HCT116 (cell line): ENCODE results near the gene HOMER2. TPM values are rescaled to one million over a fixed set of nuclear protein-coding genes. Genes with fewer than 3 reads are reported as not detected.
"Not testable (repeated sequence)": the region's sequence is repeated elsewhere in the genome, so short reads cannot be mapped to it uniquely, and the experiment has no call there.

ENCODE experiments used
- ATAC-seq: fragments of 200-7000 bp; cut with Tn5 transposase; 2 replicates; pipeline ENCODE4 v1.9.1; 2020; ENCODE audit warnings: mild to moderate bottlenecking, moderate library complexity
- BruUV-seq: library from RNA; stranded (reverse); fragments of 400-500 nt; replicated peaks from 2 replicates; lab custom pipeline; 2021; lab: Mats Ljungman, UMichigan
- CTCF ChIA-PET: fragments of 300-600 bp; sonication (Branson Sonifier 250); formaldehyde crosslinking; loops from one replicate; lab custom pipeline; 2021; ENCODE audit warnings: antibody characterized with exemption; lab: Charles Lee
- POLR2A ChIA-PET: fragments of 300-600, 350-600 bp; sonication (Branson Sonifier 250); formaldehyde crosslinking; loops from one replicate; lab custom pipeline; 2021; ENCODE audit warnings: antibody characterized with exemption; lab: Charles Lee
- RAD21 ChIA-PET, 2 experiments: fragments of 300-600 bp; sonication (Branson Sonifier 250); formaldehyde crosslinking; loops; one replicate each; lab custom pipeline; 2023; ENCODE audit warnings: low total read pairs in 2 of 2; ENCODE audit not compliant: uncharacterized antibody in 2 of 2, unreplicated experiment in 2 of 2, low non-redundant PET in 1 of 2; lab: Charles Lee
- DNase-seq: peaks from one replicate; pipeline ENCODE4 v3.0.0-alpha.2; 2010; ENCODE audit warnings: low read depth, low spot score
- H2AFZ ChIP-seq: fragments of 200-600 bp; shearing (Covaris generic), sonication (generic); 2 replicates; pipeline ENCODE4 v1.6.1; 2017; ENCODE audit warnings: low read depth, mixed run types, mixed read lengths, antibody characterized with exemption, low read length; ENCODE audit not compliant: poor library complexity, severe bottlenecking
- H3K27ac ChIP-seq: 2 replicates; pipeline ENCODE4 v1.5.1; 2012; ENCODE audit warnings: low read depth, low read length
- H3K27me3 ChIP-seq: fragments of 200-600 bp; sonication (generic); 2 replicates; pipeline ENCODE4 v1.6.1; 2016; ENCODE audit warnings: mixed run types, low read length, mixed read lengths; ENCODE audit not compliant: insufficient read depth
- H3K36me3 ChIP-seq, 2 experiments: fragments of 200-500 bp in 1 of 2; fragments of 200-600 bp in 1 of 2; sonication (Bioruptor generic) in 1 of 2; sonication (generic) in 1 of 2; 2 replicates each; pipeline versions ENCODE4 v1.5.1 to v1.6.1; 2014 to 2016; ENCODE audit warnings: low read length in 2 of 2, inconsistent platforms in 1 of 2, mixed read lengths in 1 of 2, mixed run types in 1 of 2; ENCODE audit not compliant: insufficient read depth in 2 of 2, control insufficient read depth in 1 of 2
- H3K4me1 ChIP-seq, 2 experiments: fragments of 200-600 bp in 1 of 2; sonication (generic) in 1 of 2; 2 replicates each; pipeline versions ENCODE4 v1.5.1 to v1.6.1; 2012 to 2017; ENCODE audit warnings: low read length in 2 of 2, inconsistent platforms in 1 of 2, mild to moderate bottlenecking in 1 of 2, mixed read lengths in 1 of 2, mixed run types in 1 of 2, moderate library complexity in 1 of 2; ENCODE audit not compliant: insufficient read depth in 2 of 2, control insufficient read depth in 1 of 2
- H3K4me2 ChIP-seq: fragments of 200-600 bp; sonication (generic); 2 replicates; pipeline ENCODE4 v1.6.1; 2017; ENCODE audit warnings: mixed run types, low read length, mixed read lengths
- H3K4me3 ChIP-seq, 2 experiments: fragments of 200-600 bp in 1 of 2; sonication (generic) in 1 of 2; replicated peaks in 1 of 2; 2 replicates each; pipeline ENCODE4 v1.5.1; 2011 to 2016; ENCODE audit warnings: low read length in 2 of 2, control low read depth in 1 of 2, low read depth in 1 of 2, mild to moderate bottlenecking in 1 of 2, mixed read lengths in 1 of 2, mixed run types in 1 of 2
- H3K79me2 ChIP-seq: fragments of 200-600 bp; sonication (generic); 2 replicates; pipeline ENCODE4 v1.6.1; 2017; ENCODE audit warnings: mild to moderate bottlenecking, mixed run types, low read length, moderate library complexity, mixed read lengths; ENCODE audit not compliant: insufficient read depth
- H3K9ac ChIP-seq: fragments of 200-600 bp; sonication (generic); 2 replicates; pipeline ENCODE4 v1.6.1; 2016; ENCODE audit warnings: low read length, mixed read lengths
- H3K9me2 ChIP-seq: fragments of 200-600 bp; sonication (generic), shearing (Covaris generic); 2 replicates; pipeline ENCODE4 v1.6.1; 2017; ENCODE audit warnings: mixed run types, mild to moderate bottlenecking, moderate library complexity; ENCODE audit not compliant: insufficient read depth
- H3K9me3 ChIP-seq, 2 experiments: fragments of 200-500 bp in 1 of 2; fragments of 200-600 bp in 1 of 2; sonication (Bioruptor generic) in 1 of 2; sonication (generic) in 1 of 2; 2 replicates each; pipeline ENCODE4 v1.6.1; 2014 to 2017; ENCODE audit warnings: low read length in 2 of 2, mixed read lengths in 2 of 2, inconsistent platforms in 1 of 2, low read depth in 1 of 2, mild to moderate bottlenecking in 1 of 2, mixed run types in 1 of 2, moderate library complexity in 1 of 2; ENCODE audit not compliant: control insufficient read depth in 1 of 2, insufficient read depth in 1 of 2
- H4K20me1 ChIP-seq: fragments of 200-600 bp; sonication (generic), shearing (Covaris generic); 2 replicates; pipeline ENCODE4 v1.6.1; 2017; ENCODE audit warnings: mixed run types, mild to moderate bottlenecking, moderate library complexity; ENCODE audit not compliant: insufficient read depth
- CEBPB ChIP-seq: IDR thresholded peaks from 2 replicates; pipeline ENCODE4 v1.6.1; 2012; ENCODE audit warnings: low read depth
- JUND ChIP-seq: IDR thresholded peaks from 2 replicates; pipeline ENCODE4 v1.6.1; 2012
- SP1 ChIP-seq: IDR thresholded peaks from 2 replicates; pipeline ENCODE4 v1.6.1; 2012; ENCODE audit warnings: low read depth
- intact Hi-C: fragments of 100-400 bp; cut with micrococcal nuclease; formaldehyde crosslinking; loops from 2 replicates; pipeline ENCODE4 v1.10.0; 2022
- total RNA-seq: library from RNA; stranded (reverse); gene quantifications from one replicate; pipeline ENCODE4 v1.2.1, GENCODE V29; 2021; ENCODE audit not compliant: unreplicated experiment

Gene HOMER2
- total RNA-seq, 1 experiment from 2014 or later = 3.9 TPM

DNA sequence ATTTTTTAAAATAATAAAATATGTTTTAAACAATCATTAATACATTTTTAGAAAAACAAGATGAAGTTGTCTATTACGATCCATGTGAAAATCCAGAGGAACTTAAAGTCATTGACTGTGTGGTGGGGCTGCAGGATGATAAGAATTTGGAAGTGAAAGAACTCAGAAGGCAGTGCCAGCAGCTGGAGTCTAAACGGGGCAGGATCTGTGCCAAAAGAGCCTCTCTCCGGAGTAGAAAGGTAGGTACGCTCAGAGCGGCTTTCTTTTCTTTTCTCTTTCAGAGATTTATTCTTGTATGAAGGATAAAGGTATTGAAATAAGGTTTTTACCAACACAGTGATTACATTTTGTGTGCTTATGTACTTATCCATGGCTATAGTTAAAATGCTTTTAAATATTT lies 129.5 kb downstream of the HOMER2 start:
- no peak for TF ChIP-seq JUND
- no peak for TF ChIP-seq SP1
- TF ChIP-seq CEBPB = no peak
- Histone ChIP-seq H3K9ac (no peak overlapping the region), H3K4me3 (no peak overlapping the region), H3K9me3 (no peaks in the 10 kb centered on the region), H3K36me3 (peaks cover 30 to 43% of the 10 kb centered on the region in 2 experiments), H3K27ac (no peak overlapping the region), H2AFZ (no peak overlapping the region), H3K27me3 (no peaks in the 10 kb centered on the region), H3K4me2 (no peak overlapping the region), H3K4me1 (peaks cover 0 to 7% of the 10 kb centered on the region in 2 experiments; a peak in 2 of 4 replicates), H4K20me1 (no peaks in the 10 kb centered on the region), H3K9me2 (no peaks in the 10 kb centered on the region), H3K79me2 (no peaks in the 10 kb centered on the region)
- ATAC-seq (no peak), DNase-seq (no peak)
- BruUV-seq = no TSS peak
- RAD21 ChIA-PET = no interaction called here
- intact Hi-C loops = no loop called here
- CTCF ChIA-PET = no interaction called here
- POLR2A ChIA-PET = no interaction called here

- intact Hi-C loops = not testable (repeated sequence)
These were observed 130.7 kb downstream of the HOMER2 start for GRCh38 chr15:82821851-82822250.

GRCh38 chr15:82821396-82821795 lies 131.1 kb downstream of the HOMER2 start:
- H3K9me2 ChIP-seq, H3K4me1 ChIP-seq, H3K9me3 ChIP-seq, ATAC-seq, H3K4me3 ChIP-seq, H3K4me2 ChIP-seq, POLR2A ChIA-PET, H3K27ac ChIP-seq, H3K79me2 ChIP-seq, H3K9ac ChIP-seq, H2AFZ ChIP-seq, H4K20me1 ChIP-seq, BruUV-seq, DNase-seq, RAD21 ChIA-PET, H3K27me3 ChIP-seq, intact Hi-C loops, CTCF ChIA-PET: not testable (repeated sequence)
- H3K36me3 ChIP-seq = peaks cover 36 to 37% of the 10 kb centered on the region in 2 experiments

More at GRCh38 chr15:82821851-82822250, 130.7 kb downstream of the HOMER2 start:
- H3K9me2 ChIP-seq, BruUV-seq, DNase-seq, H4K20me1 ChIP-seq, H3K9ac ChIP-seq, H2AFZ ChIP-seq, H3K27me3 ChIP-seq, CTCF ChIA-PET, H3K4me3 ChIP-seq, H3K27ac ChIP-seq, H3K9me3 ChIP-seq, POLR2A ChIA-PET, ATAC-seq, RAD21 ChIA-PET, H3K79me2 ChIP-seq, H3K4me1 ChIP-seq, H3K4me2 ChIP-seq: not testable (repeated sequence)
- peaks cover 32 to 40% of the 10 kb centered on the region in 2 experiments for H3K36me3 ChIP-seq
